ENCODE data around the gene CAMK4.

The CAMK4 gene

DNA sequence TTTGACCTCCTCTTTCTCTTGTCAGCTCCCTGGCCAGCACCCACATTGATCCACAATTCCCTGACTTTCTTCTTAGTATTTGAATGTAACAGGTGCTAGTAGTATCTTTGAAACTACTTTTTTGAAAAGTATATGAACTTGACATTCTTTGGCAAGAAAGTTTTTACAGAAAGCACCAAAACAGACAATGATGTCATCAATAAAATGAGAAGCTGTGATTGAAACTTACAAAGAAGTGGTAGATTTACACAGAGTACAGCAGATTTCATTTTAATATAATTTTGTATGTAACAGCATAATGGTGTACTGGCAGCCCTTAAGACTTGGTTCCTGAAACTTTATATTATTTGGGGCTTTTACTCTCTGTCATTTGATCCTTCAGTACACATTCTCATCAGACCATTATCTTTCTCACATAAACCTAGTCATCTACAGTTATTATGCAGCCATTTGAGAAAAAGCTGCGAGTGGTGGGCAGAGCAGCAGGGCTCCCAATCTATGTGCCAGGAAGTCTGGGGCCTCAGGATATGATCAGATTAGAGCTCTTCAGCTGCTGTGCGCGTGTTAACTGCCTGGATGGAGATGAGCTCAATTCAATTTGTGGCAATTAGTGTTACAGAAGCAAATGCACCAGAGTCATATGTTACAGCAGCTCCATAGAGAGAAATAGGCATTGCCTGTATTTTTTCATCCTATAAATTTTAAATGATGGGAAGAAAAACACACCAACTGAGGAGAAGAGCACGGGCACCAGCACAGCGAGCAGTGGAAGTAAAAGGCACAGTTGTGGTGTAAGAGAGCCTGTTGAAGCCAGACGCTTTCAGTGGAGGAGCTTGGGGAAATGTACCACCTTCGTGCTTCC, 162.0 kb downstream of the CAMK4 start:
- Histone ChIP-seq H3K36me3 (ENCODE audit: insufficient read depth, low read length) (no peaks in the 10 kb centered on the region), H3K27ac (ENCODE audit: low read depth, low read length) (no peak overlapping the region), H3K9me3 (ENCODE audit: insufficient read depth, low read depth, low read length) (no peaks in the 10 kb centered on the region), H3K4me3 (ENCODE audit: low read length) (no peak overlapping the region), H3K27me3 (ENCODE audit: insufficient read depth, low read length) (no peaks in the 10 kb centered on the region), H3K9ac (ENCODE audit: low read depth, low read length) (no peak overlapping the region), H3K4me1 (ENCODE audit: insufficient read depth, low read length) (no peaks in the 10 kb centered on the region)
- WGBS = 93% methylated on average over 7 of the region's 7 CpGs

DNA sequence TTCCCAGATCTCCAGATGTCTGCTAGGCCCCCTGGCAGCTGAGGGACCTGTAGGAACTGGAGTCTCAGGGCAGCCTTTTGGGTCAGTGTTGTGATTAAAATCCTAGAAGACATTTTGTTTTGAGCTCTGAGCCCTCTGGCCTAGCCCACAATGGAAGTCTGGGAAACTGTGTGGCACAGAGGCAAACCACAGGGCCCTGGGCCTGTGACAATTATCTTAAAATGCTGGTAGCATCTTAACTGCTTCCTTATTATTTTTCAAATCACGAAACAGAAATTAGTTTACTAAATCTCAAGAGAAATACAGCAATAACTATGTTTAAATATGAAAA, 162.6 kb downstream of the CAMK4 start:
- no peak overlapping the region for H3K4me3 ChIP-seq (ENCODE audit: low read length)
- H3K9ac ChIP-seq (ENCODE audit: low read depth, low read length) = no peak overlapping the region
- no peaks in the 10 kb centered on the region for H3K9me3 ChIP-seq (ENCODE audit: insufficient read depth, low read depth, low read length)
- H3K27me3 ChIP-seq (ENCODE audit: insufficient read depth, low read length) = no peaks in the 10 kb centered on the region
- H3K4me1 ChIP-seq (ENCODE audit: insufficient read depth, low read length) = no peaks in the 10 kb centered on the region
- H3K36me3 ChIP-seq (ENCODE audit: insufficient read depth, low read length) = no peaks in the 10 kb centered on the region
- whole genome bisulfite sequencing = no CpG with 5 or more reads among the region's 1 CpG
- no peak overlapping the region for H3K27ac ChIP-seq (ENCODE audit: low read depth, low read length)

DNA sequence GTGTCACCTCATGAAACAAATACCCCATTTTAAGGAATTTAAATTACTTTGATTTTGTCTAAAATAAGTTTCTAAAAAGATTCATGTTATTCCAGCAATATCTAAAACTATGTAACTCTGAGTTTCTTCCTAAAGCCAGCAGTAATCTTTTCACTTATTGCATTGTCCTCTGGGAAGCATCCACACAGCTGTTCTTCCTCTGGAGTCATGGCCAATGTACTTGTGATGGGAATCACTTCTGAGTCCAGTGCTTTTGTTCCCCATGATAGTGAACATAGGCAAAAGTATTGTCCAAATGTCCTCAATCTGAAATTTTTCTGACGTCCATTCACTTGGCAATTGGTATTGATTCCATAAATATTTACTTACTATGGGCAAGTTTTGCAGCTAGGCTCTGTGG, 163.2 kb downstream of the CAMK4 start:
- Histone ChIP-seq H3K27ac (ENCODE audit: low read depth, low read length) (no peak overlapping the region), H3K9ac (ENCODE audit: low read depth, low read length) (no peak overlapping the region), H3K9me3 (ENCODE audit: insufficient read depth, low read depth, low read length) (no peaks in the 10 kb centered on the region), H3K4me3 (ENCODE audit: low read length) (no peak overlapping the region), H3K27me3 (ENCODE audit: insufficient read depth, low read length) (no peaks in the 10 kb centered on the region), H3K4me1 (ENCODE audit: insufficient read depth, low read length) (0 out of 2 replicates have a peak, but pooled peaks cover 2% of the 10 kb centered on the region), H3K36me3 (ENCODE audit: insufficient read depth, low read length) (no peaks in the 10 kb centered on the region)
- WGBS = no CpG with 5 or more reads among the region's 1 CpG

DNA sequence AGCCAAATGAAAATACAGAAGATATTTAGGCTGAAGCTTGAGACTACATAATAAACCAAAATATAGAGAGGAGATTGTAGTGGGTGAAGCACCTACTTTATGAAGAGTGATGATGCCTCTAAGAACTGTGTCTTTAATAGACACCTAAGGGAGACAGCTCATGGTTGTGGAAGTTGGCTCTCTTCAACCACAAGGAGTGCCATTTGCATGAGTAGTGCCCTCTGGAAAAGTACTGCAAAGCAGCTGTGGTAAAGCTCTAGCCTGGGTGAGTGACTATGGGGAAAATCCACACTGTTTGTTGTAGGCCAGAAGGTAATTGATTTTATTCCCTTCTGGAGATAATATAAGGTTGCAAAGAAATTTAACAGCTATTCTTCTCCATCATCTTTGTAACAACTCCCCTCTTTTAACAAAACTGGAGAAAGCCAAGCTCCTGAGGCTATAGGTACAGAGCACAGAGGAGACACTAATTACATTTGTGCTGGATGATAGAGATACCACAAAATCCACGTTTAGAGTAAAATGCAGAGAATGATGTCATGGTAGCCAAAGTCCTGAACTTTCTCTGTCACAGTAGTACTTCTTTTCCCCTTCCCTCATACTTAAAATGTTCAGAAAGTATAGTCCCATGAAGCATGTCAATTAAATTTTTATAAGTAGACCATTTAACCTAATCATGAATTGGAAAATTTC, 165.4 kb downstream of the CAMK4 start:
- no peaks in the 10 kb centered on the region for H3K36me3 ChIP-seq (ENCODE audit: insufficient read depth, low read length)
- H3K9me3 ChIP-seq (ENCODE audit: insufficient read depth, low read depth, low read length) = no peaks in the 10 kb centered on the region
- WGBS = 91% methylated on average over 1 of the region's 1 CpG
- H3K4me3 ChIP-seq (ENCODE audit: low read length) = no peak overlapping the region
- no peak overlapping the region for H3K9ac ChIP-seq (ENCODE audit: low read depth, low read length)
- H3K27me3 ChIP-seq (ENCODE audit: insufficient read depth, low read length) = no peaks in the 10 kb centered on the region
- H3K4me1 ChIP-seq (ENCODE audit: insufficient read depth, low read length) = 0 out of 2 replicates have a peak, but pooled peaks cover 2% of the 10 kb centered on the region
- no peak overlapping the region for H3K27ac ChIP-seq (ENCODE audit: low read depth, low read length)

DNA sequence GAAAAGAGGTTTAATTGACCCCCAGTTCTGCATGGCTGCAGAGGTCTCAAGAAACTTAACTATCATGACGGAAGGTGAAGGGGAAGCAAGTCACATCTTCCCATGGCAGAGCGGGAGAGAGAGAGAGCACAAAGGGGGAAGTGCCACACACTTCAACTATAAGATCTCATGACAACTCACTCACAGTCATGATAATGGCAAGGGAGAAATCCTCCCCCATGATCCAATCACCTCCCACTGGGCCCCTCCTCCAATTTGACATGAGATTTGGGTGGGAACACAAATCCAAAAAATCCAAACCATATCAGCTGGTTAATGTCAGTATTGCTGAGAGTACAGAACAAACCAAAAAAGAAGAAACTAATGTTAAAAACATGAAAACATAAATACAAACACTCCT, 168.0 kb downstream of the CAMK4 start:
- WGBS = 76% methylated on average over 2 of the region's 2 CpGs
- H3K36me3 ChIP-seq (ENCODE audit: insufficient read depth, low read length) = no peaks in the 10 kb centered on the region
- H3K9me3 ChIP-seq (ENCODE audit: insufficient read depth, low read depth, low read length) = no peaks in the 10 kb centered on the region
- no peak overlapping the region for H3K4me3 ChIP-seq (ENCODE audit: low read length)
- no peak overlapping the region for H3K27ac ChIP-seq (ENCODE audit: low read depth, low read length)
- 0 out of 2 replicates have a peak, but pooled peaks cover 2% of the 10 kb centered on the region for H3K4me1 ChIP-seq (ENCODE audit: insufficient read depth, low read length)
- H3K9ac ChIP-seq (ENCODE audit: low read depth, low read length) = no peak overlapping the region
- no peaks in the 10 kb centered on the region for H3K27me3 ChIP-seq (ENCODE audit: insufficient read depth, low read length)

DNA sequence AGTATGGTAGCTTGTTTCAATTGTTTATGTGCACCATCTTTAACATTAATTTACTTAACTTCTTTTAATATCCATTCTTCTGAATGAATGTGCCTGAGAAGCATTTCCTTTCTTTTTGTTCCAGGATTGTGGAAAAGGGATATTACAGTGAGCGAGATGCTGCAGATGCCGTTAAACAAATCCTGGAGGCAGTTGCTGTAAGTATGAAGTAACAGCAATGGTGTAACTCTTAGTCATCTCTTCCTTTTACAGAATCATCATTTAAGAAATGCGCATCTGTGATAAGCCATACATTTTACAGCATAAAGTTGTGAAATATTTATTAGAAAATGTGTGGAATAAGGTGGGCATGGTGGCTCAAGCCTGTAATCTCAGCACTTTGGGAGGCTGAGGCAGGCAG, 170.4 kb downstream of the CAMK4 start:
- H3K36me3 ChIP-seq (ENCODE audit: insufficient read depth, low read length) = no peaks in the 10 kb centered on the region
- WGBS = 100% methylated on average over 2 of the region's 3 CpGs
- no peaks in the 10 kb centered on the region for H3K27me3 ChIP-seq (ENCODE audit: insufficient read depth, low read length)
- 0 out of 2 replicates have a peak, but pooled peaks cover 2% of the 10 kb centered on the region for H3K4me1 ChIP-seq (ENCODE audit: insufficient read depth, low read length)
- no peaks in the 10 kb centered on the region for H3K9me3 ChIP-seq (ENCODE audit: insufficient read depth, low read depth, low read length)
- no peak overlapping the region for H3K4me3 ChIP-seq (ENCODE audit: low read length)
- H3K27ac ChIP-seq (ENCODE audit: low read depth, low read length) = no peak overlapping the region
- H3K9ac ChIP-seq (ENCODE audit: low read depth, low read length) = no peak overlapping the region

DNA sequence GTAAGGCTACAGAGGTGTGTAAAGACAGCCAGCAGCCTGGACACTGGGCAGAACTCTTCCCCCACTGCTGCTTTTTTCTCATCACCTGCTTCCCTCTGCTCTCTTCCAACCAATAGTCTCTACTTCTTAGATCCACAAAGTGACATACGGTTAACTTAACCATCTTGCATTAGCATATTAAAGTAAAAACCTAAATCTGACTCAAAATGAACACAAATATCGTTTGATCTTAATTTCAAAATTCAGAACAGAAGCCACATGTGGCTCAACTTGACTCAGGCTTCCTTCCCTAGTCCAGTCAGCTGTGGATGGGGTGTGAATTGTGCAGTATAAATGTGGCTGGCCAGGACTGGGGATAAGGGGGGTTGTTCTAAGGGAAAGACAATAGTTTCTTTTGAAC, 173.8 kb downstream of the CAMK4 start:
- H3K9me3 ChIP-seq (ENCODE audit: insufficient read depth, low read depth, low read length) = peaks cover 4% of the 10 kb centered on the region; the same call in 1 of the 2 replicates
- H3K9ac ChIP-seq (ENCODE audit: low read depth, low read length) = no peak overlapping the region
- H3K27me3 ChIP-seq (ENCODE audit: insufficient read depth, low read length) = no peaks in the 10 kb centered on the region
- no peak overlapping the region for H3K27ac ChIP-seq (ENCODE audit: low read depth, low read length)
- H3K4me3 ChIP-seq (ENCODE audit: low read length) = no peak overlapping the region
- WGBS = 90% methylated on average over 2 of the region's 2 CpGs
- H3K36me3 ChIP-seq (ENCODE audit: insufficient read depth, low read length) = no peaks in the 10 kb centered on the region
- H3K4me1 ChIP-seq (ENCODE audit: insufficient read depth, low read length) = no peaks in the 10 kb centered on the region

DNA sequence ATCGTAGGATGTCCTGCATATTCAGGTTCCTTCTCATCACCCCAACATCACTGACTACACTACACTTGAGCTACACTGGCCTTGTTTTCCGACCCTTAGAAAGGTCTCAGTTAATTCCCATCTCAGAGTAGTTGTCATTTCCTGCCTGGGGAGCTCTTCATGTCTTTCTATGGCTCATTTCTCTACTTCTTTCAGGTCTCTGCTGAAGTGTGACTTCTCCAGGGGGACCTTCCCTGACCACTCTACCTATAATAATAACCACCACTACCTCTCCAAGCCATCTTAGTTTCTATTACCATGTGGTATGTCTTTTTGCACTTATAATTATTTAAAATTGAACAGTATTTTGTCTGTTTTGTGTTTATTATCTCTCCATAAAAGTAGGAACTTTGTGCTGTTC, 174.9 kb downstream of the CAMK4 start:
- no peak overlapping the region for H3K9ac ChIP-seq (ENCODE audit: low read depth, low read length)
- no peak overlapping the region for H3K4me3 ChIP-seq (ENCODE audit: low read length)
- 95% methylated on average over 2 of the region's 2 CpGs for WGBS
- no peaks in the 10 kb centered on the region for H3K36me3 ChIP-seq (ENCODE audit: insufficient read depth, low read length)
- no peaks in the 10 kb centered on the region for H3K27me3 ChIP-seq (ENCODE audit: insufficient read depth, low read length)
- H3K27ac ChIP-seq (ENCODE audit: low read depth, low read length) = no peak overlapping the region
- peaks cover 4% of the 10 kb centered on the region; the same call in 1 of the 2 replicates for H3K9me3 ChIP-seq (ENCODE audit: insufficient read depth, low read depth, low read length)
- no peaks in the 10 kb centered on the region for H3K4me1 ChIP-seq (ENCODE audit: insufficient read depth, low read length)

DNA sequence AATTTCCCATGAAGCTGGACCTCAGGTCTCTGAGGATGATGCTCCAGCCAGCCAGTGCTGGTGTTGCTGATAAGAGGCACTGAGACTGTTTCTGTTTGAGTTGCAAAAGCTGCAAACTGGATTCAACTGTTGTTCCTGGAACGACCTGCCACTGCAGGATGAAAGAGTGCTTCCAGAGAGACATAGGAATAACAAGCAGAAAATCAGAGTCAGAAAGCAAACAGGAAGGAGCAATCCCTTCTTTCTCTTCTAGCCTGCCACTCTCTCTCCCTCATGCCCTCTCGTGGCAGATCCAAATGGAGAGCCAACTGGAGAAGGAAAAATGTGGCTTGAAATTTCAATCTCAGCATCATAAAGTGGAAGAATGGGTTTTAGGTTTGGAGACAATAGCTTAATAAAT, 177.7 kb downstream of the CAMK4 start:
- WGBS = 83% methylated on average over 2 of the region's 2 CpGs

DNA sequence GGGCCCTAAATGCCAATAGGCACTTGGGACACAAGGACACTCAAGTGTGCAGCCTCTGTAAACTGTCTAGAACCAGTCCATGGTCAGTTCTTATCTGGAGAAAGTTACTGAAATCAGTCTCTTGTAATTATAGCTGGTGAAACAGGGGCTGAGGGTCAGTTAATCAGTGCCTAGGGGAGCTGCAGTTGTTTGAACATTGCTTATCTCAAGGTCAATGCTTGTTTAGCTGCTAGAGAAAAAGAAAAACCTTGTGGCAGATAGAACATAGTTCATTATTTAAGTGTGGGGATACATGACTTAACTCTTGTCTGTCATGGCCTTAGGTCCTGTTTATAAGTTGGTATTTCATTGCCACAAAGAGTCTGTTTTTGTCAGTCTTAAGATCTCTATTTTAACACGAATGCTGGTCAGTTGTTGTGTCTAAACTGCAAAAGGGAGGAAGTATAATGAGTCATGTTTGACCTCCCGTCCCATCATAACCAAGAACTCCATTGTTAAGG, 180.1 kb downstream of the CAMK4 start:
- Histone ChIP-seq H3K36me3 (ENCODE audit: insufficient read depth, low read length) (no peaks in the 10 kb centered on the region), H3K9ac (ENCODE audit: low read depth, low read length) (no peak overlapping the region), H3K4me1 (ENCODE audit: insufficient read depth, low read length) (no peaks in the 10 kb centered on the region), H3K4me3 (ENCODE audit: low read length) (no peak overlapping the region), H3K27me3 (ENCODE audit: insufficient read depth, low read length) (no peaks in the 10 kb centered on the region), H3K9me3 (ENCODE audit: insufficient read depth, low read depth, low read length) (peaks cover 7% of the 10 kb centered on the region; the same call in 1 of the 2 replicates), H3K27ac (ENCODE audit: low read depth, low read length) (no peak overlapping the region)
- WGBS = 100% methylated on average over 1 of the region's 2 CpGs

More for the DNA sequence above, 177.7 kb downstream of the CAMK4 start:
- Histone ChIP-seq H3K36me3 (ENCODE audit: insufficient read depth, low read length) (no peaks in the 10 kb centered on the region), H3K4me1 (ENCODE audit: insufficient read depth, low read length) (no peaks in the 10 kb centered on the region), H3K27me3 (ENCODE audit: insufficient read depth, low read length) (no peaks in the 10 kb centered on the region), H3K9ac (ENCODE audit: low read depth, low read length) (no peak overlapping the region), H3K9me3 (ENCODE audit: insufficient read depth, low read depth, low read length) (peaks cover 4% of the 10 kb centered on the region; the same call in 1 of the 2 replicates), H3K27ac (ENCODE audit: low read depth, low read length) (no peak overlapping the region), H3K4me3 (ENCODE audit: low read length) (no peak overlapping the region)

DNA sequence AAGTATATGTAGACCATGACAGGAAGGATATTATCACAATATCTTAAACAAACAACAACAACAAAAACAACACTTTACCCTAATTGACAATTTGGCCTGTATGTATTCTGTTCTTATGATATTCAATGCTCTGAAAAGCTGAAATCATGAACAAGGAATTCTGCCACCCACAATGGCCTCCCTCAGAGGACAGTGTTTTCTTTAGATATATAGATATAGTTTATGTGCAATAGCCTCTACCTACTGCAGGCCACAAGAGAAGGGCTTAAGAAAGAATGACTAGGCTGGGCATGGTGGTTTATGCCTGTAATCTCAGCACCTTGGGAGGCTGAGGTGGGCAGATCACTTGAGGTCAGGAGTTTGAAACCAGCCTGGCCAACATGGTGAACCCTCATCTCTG, 183.4 kb downstream of the CAMK4 start:
- no peak overlapping the region for H3K27ac ChIP-seq (ENCODE audit: low read depth, low read length)
- H3K4me1 ChIP-seq (ENCODE audit: insufficient read depth, low read length) = no peaks in the 10 kb centered on the region
- H3K9ac ChIP-seq (ENCODE audit: low read depth, low read length) = no peak overlapping the region
- H3K4me3 ChIP-seq (ENCODE audit: low read length) = no peak overlapping the region
- H3K9me3 ChIP-seq (ENCODE audit: insufficient read depth, low read depth, low read length) = peaks cover 6% of the 10 kb centered on the region; the same call in 1 of the 2 replicates
- no peaks in the 10 kb centered on the region for H3K36me3 ChIP-seq (ENCODE audit: insufficient read depth, low read length)
- no peaks in the 10 kb centered on the region for H3K27me3 ChIP-seq (ENCODE audit: insufficient read depth, low read length)
